ENCODE results near the gene CLCN3.
"Not testable (repeated sequence)": the region's sequence is repeated elsewhere in the genome, so short reads cannot be mapped to it uniquely, and the experiment has no call there.

Gene CLCN3

DNA sequence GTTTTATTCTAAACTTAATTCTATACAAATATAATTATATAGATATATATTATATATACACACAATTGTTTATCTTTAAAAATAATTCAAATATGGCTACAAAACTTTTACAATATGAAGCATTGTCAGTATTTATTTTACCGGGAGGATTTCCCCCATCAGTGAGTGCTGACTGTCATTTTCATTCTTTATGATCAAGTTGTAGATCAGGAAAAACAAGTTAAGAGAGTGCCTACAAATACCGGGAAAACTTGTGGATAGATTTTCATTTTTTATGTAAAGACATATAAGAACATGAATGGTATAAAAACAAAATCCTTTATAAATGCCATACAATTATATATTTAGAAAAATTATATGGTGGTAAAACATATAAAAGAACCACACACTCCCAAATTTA, 37.8 kb downstream of the CLCN3 start:
- no peak for DNase-seq

GRCh38 chr4:169658975-169659715, 38.8 kb downstream of the CLCN3 start:
- DNase-seq = no peak

GRCh38 chr4:169659716-169660670, 39.6 kb downstream of the CLCN3 start:
- DNase-seq = peak; percentile 76 to 85

- DNase-seq = no peak
Observed at GRCh38 chr4:169660929-169661328, 40.6 kb downstream of the CLCN3 start.

- DNase-seq = no peak
Observed at GRCh38 chr4:169661761-169662160, 41.4 kb downstream of the CLCN3 start.

- no peak for DNase-seq
Observed at GRCh38 chr4:169662206-169662605, 41.8 kb downstream of the CLCN3 start.

- no peak for DNase-seq
Observed at GRCh38 chr4:169663402-169663801, 43.0 kb downstream of the CLCN3 start.

GRCh38 chr4:169663831-169664230, 43.5 kb downstream of the CLCN3 start:
- DNase-seq = no peak

DNA sequence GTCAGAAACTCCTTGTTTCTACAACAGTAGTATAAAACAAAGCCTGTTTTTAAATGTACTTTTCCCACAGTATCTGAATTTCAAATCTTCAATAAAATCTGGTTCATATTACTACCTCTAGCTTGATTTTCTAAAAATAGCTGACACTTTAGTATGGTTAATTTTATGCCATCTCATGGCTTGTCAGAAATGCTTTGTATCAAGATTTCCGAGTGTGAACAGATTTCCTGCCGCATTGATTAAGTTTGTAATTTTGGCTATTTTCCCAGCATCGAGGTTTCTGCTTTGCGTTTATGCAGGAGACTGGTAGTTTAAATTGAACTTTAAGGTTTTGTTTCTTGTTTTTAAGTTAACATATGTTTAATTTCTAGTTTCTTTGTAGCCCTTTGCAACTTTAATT, 44.2 kb downstream of the CLCN3 start:
- peak in 1 of 2 experiments; percentile 47 for DNase-seq

- no peak for DNase-seq
Observed at GRCh38 chr4:169665046-169665737, 44.8 kb downstream of the CLCN3 start.

DNA sequence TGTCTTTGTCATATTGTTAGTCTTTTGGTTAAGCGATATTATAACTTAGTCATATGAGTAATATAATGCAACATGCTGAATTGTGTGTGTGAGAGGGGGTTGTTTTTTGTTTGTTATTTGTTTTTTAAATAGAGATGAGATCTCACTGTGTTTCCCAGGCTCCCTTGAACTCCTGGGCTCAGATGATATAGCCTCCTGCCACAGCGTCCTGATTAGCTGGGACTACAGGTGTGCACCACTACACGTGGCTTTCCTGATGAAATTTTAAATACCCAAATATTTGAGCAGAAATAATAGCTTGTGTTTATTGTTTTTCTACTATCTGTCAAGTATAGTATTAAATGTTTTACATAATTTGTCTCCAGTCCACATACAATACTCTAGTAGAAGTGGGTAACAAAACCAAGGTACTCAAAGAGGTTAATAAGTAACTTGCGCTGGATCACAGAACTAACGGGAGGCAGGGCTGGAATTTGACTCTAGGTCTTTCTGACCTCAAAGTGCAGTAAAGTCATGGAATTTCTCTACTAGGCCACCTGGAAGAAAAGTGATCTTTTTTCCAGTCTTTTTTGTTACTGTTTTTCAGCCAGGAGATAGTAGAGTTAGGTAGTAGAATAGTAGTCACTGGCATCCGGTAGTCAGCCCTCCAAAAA, 47.8 kb downstream of the CLCN3 start:
- no peak for DNase-seq

DNA sequence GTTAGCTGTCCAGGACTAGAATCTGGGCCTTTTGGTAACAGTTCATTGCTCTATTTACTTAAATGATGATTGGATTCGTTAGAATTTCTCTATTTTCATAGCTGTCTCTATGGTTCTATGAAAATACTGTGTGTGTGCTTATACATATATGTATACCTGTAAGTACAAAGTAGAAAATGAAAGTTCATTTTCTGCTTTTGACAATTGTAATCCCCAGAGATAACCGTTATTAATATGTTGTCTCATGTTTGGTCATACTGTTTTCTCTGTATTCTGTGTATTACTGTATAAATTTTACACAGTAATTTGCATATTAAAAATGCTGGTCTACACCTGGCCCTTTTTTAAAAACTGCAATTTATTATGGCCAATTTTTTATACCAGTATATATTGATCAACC, 55.4 kb downstream of the CLCN3 start:
- no peak for DNase-seq

- DNase-seq = no peak
Observed at GRCh38 chr4:169677150-169677748, 56.9 kb downstream of the CLCN3 start.

DNA sequence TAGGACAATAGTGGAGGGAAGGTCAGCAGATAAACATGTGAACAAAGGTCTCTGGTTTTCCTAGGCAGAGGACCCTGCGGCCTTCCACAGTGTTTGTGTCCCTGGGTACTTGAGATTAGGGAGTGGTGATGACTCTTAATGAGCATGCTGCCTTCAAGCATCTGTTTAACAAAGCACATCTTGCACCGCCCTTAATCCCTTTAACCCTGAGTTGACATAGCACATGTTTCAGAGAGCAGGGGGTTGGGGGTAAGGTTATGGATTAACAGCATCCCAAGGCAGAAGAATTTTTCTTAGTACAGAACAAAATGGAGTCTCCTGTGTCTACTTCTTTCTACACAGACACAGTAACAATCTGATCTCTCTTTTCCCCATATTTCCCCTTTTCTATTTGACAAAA, 58.1 kb downstream of the CLCN3 start:
- DNase-seq = not testable (repeated sequence)

GRCh38 chr4:169678951-169679591, 58.7 kb downstream of the CLCN3 start:
- not testable (repeated sequence) for DNase-seq

DNA sequence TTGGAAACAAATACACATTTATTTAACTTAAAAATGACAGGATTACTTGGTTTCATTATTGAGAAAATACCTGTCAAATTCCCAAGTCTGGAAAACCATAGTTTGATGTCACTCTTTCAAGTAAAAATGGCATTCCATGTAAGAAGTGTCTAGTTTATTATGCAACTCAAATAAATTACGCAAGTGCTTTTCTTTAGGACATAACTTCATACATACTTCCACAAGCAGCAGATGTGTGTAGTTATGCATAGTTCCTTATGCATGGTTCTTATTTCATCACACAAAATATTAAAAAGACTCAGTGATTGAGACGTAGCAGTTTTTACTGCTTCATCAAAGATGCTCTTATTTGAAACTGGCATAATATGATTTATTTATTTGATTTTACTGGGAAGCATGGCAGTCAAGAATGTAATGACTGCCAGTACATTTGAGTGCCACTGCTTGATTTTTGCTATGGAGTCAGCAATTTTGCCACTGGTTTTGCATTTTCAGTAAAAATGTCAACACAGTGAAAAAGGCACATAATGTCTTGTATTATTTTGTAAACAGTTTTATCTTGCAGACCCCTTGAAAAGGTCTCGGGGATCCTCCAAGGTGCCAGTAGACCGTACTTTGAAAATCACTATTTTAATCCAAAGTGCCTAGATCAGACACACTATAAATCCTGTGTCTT, 62.1 kb downstream of the CLCN3 start:
- no peak for DNase-seq

GRCh38 chr4:169689681-169690080, 69.3 kb downstream of the CLCN3 start:
- DNase-seq = no peak

DNA sequence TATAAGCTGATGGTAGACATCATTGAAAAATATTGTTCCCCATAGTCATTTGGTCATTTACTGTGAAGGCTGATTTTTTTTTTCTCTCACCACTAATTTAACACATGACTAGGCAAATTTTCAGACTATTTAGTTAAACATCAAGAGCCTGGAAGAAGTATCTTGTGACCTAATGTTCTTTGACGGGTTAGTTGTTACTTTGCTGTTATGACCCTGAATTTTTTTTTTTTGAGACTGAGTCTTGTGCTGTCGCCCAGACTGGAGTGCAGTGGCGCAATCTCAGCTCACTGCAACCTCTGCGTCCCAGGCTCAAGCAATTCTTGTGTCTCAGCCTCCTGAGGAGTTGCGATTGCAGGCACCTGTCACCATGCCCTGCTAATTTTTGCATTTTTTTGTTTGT, 70.4 kb downstream of the CLCN3 start:
- no peak for DNase-seq

- no peak for DNase-seq
Observed at GRCh38 chr4:169698331-169698730, 78.0 kb downstream of the CLCN3 start.

DNA sequence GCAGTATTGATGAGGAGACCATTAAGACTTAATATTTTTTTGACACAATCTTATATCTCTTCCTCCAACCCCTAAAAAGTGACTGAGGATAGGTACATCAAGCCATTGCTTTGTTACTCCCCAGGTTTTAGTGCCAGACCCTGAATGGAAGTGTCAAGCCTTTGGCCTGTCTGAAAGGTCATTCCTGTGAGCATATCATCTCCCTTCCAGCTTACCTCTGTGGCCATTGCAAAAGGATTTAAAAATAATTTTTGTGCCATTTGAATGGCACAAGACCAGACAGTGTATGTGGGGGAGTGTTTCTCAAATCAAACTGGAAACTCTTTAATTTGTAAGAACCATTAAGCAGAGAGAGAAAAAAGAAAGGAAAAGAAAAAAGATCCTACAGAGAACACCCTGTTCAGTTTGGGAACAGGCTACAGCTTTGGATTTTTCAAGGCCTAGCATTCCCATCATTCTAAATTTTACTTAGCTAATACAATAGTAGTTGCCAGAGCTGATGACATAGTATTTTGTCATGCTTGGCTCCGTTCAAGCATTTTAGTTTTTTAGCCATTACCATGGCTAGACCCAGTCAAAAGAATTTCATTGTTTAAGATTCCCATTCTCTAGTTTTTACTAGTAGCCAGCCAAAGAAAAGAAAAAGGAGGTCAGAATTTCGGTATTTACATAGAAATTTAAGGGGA, 87.7 kb downstream of the CLCN3 start:
- DNase-seq = no peak

- no peak for DNase-seq
Observed at GRCh38 chr4:169715826-169716225, 95.4 kb downstream of the CLCN3 start.

All from NCI-H446 (cell line).